Measurements from ENCODE around the gene PCDHA4.

PCDHA4 gene

GRCh38 chr5:140862441-140863295 is 55.8 kb downstream of the PCDHA4 start:
- no peak for DNase-seq
